Activated CD4-positive, alpha-beta T cell treated with anti-CD3 and anti-CD28 coated beads, Interleukin-2, Interleukin-4, amounts not matched to agents 100 ng/mL and 50 ng/mL, durations not matched to agents 16 hours and 8 hours (primary cell): Measurements from ENCODE around the gene PARD3.

Source experiments
- DNase-seq: peaks from one replicate; pipeline ENCODE4 v3.0.0-alpha.2; 2020; ENCODE audit warnings: low spot score

PARD3 gene

GRCh38 chr10:34184397-34184796 lies 630.7 kb downstream of the PARD3 start:
- DNase-seq: no peak

GRCh38 chr10:34183016-34183796 lies 631.9 kb downstream of the PARD3 start:
- no peak for DNase-seq

GRCh38 chr10:34181553-34182300 lies 633.4 kb downstream of the PARD3 start:
- DNase-seq: no peak

GRCh38 chr10:34180749-34181148 lies 634.3 kb downstream of the PARD3 start:
- no peak for DNase-seq

- no peak for DNase-seq
These were observed 635.8 kb downstream of the PARD3 start for GRCh38 chr10:34179280-34179679.

- DNase-seq: no peak
These were observed 636.3 kb downstream of the PARD3 start for GRCh38 chr10:34178756-34179155.

- DNase-seq: no peak
These were observed 636.9 kb downstream of the PARD3 start for GRCh38 chr10:34178196-34178595.

GRCh38 chr10:34177445-34177844 lies 637.7 kb downstream of the PARD3 start:
- DNase-seq: no peak

- DNase-seq: no peak
These were observed 638.7 kb downstream of the PARD3 start for GRCh38 chr10:34176351-34176750.

- DNase-seq: no peak
These were observed 640.0 kb downstream of the PARD3 start for GRCh38 chr10:34175121-34175520.

- DNase-seq: no peak
These were observed 642.1 kb downstream of the PARD3 start for GRCh38 chr10:34172936-34173533.

- no peak for DNase-seq
These were observed 643.1 kb downstream of the PARD3 start for GRCh38 chr10:34171957-34172527.

GRCh38 chr10:34169677-34170076 lies 645.4 kb downstream of the PARD3 start:
- no peak for DNase-seq

GRCh38 chr10:34169131-34169530 lies 646.0 kb downstream of the PARD3 start:
- no peak for DNase-seq

GRCh38 chr10:34168439-34168838 lies 646.7 kb downstream of the PARD3 start:
- no peak for DNase-seq

- DNase-seq: no peak
These were observed 648.3 kb downstream of the PARD3 start for GRCh38 chr10:34166823-34167222.

GRCh38 chr10:34166354-34166753 lies 648.7 kb downstream of the PARD3 start:
- no peak for DNase-seq

- DNase-seq: no peak
These were observed 651.1 kb downstream of the PARD3 start for GRCh38 chr10:34164029-34164428.

GRCh38 chr10:34163075-34163905 lies 651.8 kb downstream of the PARD3 start:
- no peak for DNase-seq

GRCh38 chr10:34161777-34162370 lies 653.2 kb downstream of the PARD3 start:
- DNase-seq: no peak

GRCh38 chr10:34160595-34160994 lies 654.5 kb downstream of the PARD3 start:
- no peak for DNase-seq
